Hematopoietic multipotent progenitor cell treated with erythropoietin and hydrocortisone succinate and interleukin-3 and kit ligand, for 17 days (in vitro differentiated cells): ENCODE measurements around the gene ABCC1.

ENCODE experiments used
- DNase-seq: peaks from one replicate; pipeline ENCODE4 v3.0.0-alpha.2; 2015; ENCODE audit warnings: low spot score

Gene ABCC1

DNA sequence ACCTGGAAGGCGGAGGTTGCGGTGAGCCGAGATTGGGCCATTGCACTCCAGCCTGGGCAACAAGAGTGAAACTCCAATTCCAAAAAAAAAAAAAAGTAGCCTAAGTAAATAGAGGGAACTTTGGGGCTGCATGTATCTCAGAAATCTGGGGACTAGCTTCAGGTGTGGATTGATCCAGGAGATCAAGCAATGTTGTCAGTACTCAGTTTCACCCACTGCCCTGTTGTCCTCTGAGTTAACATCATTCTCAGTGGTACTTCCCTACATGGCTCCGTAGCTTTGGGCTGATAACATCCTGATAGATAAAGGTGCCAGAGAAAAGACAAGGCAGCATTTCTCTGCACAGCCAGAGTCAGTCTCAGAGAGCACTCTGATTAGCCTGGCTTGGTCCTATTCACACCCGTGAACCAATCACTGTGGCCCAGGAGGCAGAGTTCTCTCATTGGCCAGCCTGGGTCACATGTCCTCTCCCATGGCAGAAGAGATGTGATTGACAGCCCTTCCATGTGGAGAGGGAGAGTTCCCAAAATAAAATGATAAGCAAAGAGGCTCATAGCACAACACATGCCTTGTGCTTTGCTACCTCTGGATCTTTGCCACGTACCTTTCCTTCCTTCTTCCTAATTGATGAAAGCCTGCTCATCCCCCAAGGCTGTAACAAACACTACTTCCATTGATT lies 99.6 kb downstream of the ABCC1 start:
- DNase-seq, result no peak

DNA sequence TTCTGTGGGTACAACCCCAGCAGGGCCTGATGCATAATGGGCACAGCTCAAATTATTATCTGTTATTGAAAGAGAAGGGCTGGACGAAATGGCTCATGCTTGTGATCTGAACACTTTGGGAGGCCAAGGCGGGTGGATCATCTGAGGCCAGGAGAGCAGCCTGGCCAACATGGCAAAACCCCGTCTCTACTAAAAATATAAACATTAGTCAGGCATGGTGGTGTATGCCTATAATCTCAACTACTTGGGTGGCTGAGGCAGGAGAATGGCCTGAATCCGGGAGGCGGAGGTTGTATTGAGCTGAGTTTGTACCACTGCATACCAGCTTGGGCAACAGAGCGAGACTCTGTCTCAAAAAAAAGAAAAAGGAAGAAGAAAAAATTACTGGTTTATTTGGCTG lies 100.7 kb downstream of the ABCC1 start:
- DNase-seq, result no peak

DNA sequence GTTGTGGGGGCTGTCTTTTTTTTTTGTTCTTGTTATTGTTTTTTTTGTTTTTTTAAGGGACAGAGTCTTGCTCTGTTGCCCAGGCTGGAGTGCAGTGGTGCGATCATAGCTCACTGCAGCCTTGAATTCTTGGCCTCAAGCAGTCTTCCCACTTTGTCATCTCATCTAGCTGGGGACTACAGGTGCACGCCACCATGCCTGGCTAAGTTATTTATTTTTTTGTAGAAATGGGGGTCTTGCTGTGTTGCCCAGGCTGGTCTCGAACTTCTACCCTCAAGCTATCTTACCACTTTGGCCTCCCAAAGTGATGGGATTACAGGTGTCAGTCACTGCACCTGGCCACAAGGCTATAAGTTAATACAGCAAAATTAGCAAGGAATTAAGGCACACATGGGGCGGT lies 101.7 kb downstream of the ABCC1 start:
- DNase-seq, result no peak

DNA sequence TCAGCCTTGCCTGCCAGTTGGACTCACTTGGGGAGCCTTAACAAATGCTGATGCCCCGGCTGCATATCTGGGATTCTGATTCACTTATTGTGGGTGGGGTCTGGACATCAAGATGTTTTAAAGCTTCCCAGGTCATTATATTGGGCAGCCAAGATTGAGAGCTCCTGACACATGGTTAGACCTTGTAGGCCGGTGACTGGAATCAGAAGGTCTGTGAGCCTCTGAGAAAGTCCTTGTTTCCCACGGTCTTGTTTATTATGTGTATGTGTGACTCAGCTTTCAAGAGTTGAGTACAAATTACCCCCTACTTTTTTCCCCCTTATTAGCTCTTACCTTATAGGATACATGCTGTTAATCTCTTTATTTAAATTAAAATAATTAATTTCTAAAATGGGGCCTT lies 103.5 kb downstream of the ABCC1 start:
- DNase-seq, result no peak

DNA sequence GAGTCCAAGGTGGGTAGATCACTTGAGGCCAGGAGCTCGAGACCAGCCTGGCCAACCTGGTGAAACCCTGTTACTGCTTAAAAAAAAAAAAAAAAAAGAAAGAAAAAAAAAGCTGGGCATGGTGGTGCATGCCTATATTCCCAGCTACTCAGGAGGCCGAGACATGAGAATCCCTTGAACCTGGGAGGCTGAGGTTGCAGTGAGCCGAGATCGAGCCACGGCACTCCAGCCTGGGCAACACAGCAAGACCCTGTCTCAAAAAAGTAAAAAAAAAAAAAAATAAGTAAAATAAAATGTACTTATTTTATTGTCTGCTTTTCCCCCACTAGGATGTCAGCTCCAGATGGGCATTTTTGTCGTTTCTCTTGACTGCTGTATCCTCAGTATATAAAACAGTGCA lies 107.7 kb downstream of the ABCC1 start:
- DNase-seq, result no peak

DNA sequence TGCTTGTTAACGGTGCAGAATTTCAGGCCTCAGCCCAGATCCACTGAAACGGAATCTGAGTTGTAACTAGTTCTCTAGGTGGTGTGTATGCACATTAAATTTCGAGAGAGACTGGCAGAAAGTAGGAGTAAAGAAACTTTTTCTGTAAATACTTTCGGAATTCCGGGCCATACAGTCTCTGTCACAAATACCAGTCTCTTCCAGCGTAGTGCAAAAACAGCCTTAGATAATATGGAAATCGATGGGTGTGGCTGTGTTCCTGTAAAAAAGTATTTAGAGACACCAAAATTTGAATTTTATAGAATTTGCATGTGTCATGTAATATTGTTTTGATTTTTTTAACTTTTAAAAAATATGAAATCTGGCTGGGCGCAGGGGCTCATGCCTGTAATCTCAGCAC lies 109.7 kb downstream of the ABCC1 start:
- DNase-seq, result no peak

DNA sequence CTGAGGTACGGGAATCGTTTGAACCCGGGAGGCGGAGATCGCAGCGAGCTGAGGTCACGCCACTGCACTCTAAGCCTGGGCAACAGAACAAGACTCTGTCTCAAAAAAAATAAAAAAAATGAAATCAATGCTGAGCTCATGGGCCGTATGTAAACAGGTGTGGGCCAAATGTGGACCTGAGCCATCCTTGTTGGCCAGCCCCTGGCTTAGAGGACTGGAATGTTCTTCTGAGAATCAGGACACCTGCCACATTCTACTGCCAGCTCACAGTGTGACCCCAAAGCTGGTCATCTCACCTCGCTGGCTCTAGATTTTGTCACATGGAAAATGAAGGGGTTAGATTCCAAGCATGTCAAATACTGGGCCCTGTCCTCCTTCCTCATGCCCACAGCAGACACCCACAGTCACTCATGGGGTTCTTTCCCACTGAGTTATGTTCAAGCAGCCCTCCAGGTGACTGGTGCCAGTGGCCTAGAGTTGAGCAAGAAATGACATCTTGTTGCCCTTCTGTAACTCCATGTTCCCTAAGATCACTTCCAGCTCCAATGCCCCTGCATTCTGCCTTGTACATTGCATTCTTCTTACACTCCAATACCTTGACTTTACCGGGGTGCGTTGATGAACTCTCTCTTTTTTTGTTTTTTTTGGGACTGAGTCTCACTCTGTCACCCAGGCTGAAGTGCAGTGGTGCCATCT lies 110.6 kb downstream of the ABCC1 start:
- no peak for DNase-seq

DNA sequence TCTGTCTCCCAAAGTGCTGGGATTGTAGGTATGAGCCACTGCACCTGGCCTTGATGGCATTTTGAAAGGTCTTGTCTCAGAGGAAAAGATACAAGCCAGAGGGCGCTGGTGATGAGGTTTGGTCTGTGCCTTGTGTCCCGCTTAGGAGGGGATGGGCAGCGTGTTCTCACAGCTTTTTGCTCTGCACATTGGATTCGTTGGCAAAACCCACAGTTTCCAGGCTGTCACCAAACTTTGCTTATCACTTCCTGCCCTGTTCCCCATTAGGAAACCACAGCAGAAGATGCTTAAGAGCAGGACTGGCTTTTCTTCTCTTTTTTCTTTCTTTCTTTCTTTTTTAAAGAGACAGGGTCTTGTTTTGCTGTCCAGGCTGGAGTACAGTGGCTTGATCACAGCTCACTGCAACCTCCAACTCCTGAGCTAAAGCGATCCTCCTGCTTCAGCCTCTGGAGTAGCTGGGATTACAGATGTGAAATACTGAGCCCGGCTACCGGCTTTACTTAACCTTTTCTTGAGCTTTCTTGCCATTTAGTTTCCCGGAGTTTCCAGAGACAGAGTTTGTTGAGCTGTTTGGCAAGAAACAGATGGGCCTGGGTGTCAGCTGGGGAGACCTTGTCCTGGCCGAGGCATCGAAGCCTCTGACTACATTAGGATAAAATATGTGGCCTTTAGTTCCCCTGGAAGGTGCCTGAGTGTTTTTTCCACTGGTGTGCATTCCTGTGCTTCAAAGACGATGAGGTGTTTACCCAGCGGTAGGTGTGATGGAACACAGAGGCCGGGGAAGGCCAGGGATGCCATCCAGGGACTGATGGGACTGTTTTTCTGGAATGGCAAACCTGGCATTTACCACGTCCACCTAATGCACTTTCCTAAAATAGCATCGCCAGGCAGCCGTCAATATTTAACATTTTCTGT lies 112.9 kb downstream of the ABCC1 start:
- DNase-seq, result peak; percentile 19

DNA sequence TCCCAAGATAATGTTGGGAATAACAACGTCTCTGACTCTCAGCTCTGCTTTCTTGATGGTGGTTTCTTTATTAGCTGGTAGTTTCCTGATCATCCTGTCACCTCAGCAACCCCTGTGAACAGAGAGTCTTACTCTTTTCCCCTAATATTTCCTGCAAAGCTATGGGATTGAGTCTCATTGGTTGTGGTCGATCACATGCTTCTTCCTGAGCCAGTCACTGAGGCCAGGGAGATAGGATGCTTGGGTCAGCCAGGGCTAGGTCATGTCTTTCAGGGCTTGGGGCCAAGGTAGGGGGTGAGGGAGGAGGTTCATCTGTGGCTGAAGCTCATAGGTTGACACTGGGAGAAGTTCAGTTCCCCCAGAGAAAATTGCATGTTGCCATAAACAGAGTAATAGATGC lies 114.3 kb downstream of the ABCC1 start:
- DNase-seq, result no peak

DNA sequence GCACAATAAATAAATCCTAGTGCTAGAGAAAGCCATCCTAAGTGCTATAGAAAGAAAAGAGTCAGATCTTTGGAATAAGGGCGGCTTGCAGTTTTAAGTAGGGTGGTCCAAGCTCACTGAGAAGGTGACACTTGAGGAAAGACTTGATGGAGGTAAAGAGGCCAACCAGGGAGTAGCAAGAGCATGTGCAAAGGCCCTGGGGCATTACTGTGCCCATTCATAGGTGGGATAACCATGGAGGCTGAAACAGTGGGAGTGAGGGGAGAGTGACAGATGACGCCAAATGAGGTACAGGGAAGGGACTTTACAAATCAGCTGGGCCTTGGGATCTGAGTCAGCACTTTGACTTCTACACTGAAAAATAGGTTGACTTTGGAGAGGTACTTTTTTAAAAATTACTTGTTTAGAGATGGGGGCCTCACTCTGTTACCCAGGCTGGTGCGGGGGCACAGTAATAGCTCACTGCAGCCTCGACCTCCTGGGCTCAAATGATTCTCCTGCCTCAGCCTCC lies 115.5 kb downstream of the ABCC1 start:
- DNase-seq, result no peak

DNA sequence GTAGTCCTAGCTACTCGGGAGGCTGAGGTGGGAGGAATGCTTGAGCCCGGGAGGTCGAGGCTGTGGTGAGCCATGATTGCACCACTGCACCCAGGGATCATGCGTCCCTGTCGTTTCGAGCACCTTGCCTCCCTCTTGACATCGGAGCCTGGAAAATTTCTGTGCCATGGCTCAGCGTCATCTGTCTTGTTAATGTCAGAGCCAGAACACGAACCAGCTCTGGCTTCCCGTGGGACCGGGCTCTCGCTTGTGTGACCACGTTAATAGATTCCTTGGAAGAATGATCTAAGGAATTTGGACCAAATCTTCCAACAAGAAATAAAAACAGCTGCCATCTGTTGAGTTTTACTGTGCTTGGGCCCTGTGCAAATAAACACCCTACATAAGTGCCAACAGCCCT lies 117.7 kb downstream of the ABCC1 start:
- DNase-seq, result no peak

DNA sequence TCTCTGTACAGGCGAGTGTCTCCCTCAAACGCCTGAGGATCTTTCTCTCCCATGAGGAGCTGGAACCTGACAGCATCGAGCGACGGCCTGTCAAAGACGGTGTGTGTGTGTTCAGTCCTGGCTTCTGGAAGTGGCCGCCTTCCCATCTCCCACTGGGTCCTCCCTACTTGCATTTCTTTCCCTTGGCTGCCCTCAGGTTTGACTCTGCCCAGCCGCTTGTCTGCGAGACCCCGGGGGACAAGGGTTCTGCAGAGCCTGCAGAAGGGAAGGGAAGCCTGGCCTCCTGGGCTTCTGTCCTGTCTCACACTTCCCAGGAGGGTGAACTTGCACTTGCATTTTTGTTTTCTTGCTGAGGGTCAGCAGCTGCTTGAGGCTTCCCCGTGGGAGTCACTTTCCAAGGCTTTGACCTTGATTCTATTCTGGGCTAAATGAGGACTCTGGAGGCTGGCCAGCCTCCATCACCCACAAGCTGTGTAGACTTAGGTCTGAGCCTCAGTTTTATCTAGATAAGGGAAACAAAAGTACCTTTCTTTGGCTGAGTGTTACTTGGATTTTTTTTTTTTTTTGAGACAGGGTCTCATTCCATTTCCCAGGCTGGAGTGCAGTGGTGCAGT lies 122.3 kb downstream of the ABCC1 start:
- DNase-seq, result no peak

DNA sequence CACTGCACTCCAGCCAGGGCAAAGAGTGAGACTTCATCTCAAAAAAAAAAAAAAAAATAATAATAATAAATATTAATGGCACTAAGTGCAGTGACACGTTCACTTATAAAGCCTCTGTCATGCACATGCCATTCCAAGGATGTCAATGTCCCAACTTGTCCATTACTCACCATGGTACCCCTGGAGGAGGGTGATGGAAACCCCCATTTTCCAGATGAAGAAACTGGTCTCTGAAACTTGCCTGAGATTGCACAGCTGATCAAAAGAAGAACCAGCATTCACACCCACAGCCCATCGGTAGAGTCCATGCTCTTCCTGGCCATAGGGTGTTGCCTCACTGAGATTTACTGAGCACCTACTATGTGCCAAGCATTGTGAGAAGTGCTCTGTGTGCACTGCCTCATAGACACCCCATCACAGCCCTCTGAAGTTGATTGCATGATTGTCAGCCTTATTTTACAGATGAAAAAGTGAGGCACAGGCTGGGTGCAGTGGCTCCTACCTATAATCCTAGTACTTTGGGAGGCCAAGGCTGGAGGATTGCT lies 123.7 kb downstream of the ABCC1 start:
- no peak for DNase-seq

DNA sequence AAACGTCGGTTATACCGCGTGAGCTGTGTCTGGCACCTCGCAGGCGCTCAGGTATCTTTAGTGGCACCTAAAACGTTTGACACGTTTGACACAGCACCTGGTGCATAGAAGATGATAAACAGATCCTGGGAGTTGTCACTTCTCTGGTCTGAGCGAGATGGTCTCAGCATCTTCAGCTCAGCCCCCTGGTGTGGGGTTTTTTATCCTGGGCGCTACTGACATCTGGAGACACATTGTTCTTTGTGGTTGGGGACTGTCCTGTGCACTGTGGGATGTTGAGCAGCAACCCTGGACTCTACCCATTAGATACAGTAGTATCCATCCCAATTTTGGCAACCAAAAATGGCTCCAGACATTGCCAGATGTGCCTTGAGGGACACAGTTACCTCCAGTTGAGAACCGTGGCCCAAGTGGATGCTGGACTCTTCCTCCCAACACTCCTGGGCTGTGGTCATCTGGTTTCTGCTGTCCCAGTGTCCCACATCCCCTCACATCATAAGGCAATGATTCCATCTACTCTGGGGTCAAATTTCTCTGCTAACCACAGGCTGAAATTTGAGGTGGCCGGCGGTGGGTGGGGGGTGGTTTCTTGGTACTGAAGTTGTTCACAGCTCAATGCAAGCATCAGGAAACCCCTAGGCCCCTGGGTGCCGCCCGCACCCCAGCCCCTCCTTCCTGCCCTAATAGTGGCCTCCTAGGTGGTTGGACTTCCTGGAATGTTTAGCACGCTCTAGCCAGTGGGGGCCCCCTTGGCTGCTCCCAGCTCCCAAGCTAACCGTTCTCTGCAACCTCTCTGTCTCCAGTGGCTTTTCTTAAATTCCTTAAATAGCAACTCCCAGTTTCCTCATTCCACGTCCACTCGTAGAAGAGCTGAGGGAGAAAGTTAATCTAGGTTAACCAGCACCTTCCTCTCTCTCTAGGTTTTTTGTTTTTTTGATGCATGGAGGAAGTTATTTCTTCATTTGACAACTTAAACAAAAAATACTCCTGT lies 124.8 kb downstream of the ABCC1 start:
- DNase-seq, result no peak

DNA sequence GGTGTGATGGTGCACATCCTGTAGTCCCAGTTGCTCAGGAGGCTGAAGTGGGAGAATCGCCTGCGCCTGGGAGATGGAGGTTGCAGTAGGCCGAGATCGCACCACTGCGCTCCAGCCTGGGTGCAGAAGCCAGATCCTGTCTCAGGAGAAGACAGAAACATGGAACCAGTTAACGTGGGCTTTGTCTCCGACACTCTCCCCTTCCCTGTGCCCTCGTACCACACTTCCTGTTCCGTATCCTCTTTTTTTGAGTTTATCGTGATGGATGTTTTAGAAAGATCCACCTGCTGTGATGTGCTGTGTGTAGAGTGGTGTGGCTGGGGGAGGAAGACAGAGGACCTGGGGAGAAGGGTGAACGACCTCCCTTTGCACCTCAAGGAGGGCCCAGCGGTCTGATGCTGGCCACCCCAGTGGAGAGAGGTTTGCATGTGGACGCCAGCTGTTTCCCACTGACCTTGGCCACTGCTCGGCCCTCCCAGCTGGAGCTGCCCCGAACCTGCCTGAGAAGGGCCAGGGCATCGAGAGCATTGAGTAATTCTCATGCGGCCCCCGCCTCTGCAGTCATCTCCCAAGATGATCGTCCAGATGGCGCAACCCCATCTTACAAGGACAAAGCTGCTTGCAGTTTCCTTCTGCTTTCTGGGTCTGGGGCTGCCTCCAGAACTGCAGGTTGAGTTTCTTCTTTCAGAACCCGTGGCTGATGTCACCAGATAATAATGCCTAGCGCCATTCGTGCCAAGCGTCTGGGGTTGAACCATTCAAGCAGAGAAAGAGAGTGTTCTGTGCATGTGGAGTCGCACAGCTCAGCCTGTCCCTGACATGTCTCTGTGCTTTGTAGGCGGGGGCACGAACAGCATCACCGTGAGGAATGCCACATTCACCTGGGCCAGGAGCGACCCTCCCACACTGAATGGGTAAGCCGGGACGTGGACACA lies 126.3 kb downstream of the ABCC1 start:
- no peak for DNase-seq

DNA sequence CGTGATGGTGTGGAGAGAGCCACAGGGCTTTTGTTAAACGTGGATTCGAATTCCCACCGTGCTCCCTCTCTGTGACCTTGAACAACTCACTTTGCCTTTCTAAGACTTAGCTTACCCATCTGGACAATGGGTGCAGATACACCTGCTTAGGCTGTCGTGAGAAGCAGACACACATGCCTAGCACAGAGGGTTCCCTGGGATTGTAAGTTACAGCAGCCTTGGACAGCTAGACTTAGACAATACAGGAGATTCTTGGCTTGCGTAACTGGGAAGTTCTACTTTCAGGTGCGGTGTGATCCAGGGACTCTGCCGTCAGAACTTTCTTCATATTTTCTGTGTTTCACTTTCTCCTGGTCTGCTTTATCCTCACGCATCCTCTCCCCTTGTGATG lies 127.0 kb downstream of the ABCC1 start:
- no peak for DNase-seq

DNA sequence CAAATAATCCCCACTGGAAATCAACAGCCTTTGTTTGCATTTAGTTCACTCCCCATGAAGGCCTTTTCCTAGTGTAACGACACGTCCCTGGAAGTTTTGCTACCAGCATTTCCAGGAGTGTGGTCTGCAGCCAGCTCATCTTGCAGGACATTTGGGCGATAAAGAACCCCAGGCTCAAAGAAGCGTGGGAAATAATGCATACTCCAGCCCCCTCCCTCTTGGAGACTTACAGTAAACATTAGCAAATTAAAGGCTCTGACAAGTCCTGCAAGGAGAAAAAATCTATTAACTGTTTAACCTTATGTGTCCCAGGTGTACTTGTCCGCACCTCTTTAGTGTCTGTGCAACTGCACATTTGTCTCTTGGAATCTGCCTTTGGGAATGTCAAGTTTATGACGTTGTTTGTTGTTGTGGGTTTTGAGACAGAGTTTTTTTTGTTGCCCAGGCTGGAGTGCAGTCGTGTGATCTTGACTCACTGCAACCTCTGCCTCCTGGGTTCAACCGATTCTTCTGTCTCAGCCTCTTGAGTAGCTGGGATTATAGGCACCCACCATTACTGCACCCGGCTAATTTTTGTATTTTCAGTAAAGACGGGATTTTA lies 131.1 kb downstream of the ABCC1 start:
- no peak for DNase-seq

DNA sequence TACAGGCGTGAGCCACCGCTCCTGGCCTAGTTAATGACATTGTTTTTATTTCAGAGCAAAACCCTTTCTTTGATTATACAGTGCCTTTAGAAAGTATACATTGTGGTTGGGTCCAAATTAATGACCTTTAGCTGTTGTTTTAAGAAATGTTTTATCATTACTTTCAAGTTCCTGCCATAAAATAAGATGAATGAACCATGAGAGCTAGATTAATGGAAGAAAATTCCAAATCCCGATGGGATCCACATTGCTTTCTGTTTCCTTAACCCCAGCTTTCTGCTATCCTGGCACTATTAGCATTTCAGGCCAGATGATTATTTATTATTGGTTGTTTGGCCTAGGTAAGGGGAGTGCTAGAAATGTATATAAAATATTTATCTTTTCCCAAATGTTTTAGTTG lies 131.7 kb downstream of the ABCC1 start:
- no peak for DNase-seq

DNA sequence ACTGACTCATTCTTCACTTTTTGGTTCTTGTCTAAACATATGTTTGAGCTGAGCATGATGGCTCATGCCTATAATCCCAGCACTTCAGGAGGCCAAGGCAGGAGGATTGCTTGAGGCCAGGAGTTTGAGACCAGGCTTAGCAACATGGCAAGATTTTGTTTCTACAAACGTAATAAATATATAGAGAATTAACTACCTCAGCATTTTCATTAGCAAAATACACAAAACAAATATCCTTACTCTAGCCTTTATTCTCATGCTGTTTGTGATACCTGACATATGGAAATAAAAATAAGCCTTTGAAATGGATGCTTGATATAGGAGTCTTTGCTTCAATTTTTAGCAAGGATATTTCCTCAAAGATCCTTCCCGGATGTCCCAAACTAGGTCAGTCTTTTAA lies 132.8 kb downstream of the ABCC1 start:
- DNase-seq, result no peak
